OCI-LY1 (cell line): ENCODE results near the gene VWCE.

ENCODE experiments used
- H2AFZ ChIP-seq: fragments of 200-600 bp; sonication (generic), shearing (Covaris generic); 2 replicates; pipeline ENCODE4 v1.6.0; 2014; ENCODE audit warnings: antibody characterized with exemption, mild to moderate bottlenecking, low read length
- H3F3A ChIP-seq: fragments of 200-600 bp; sonication (generic), shearing (Covaris generic); 2 replicates; pipeline ENCODE4 v1.6.0; 2014; ENCODE audit warnings: mild to moderate bottlenecking, antibody characterized with exemption, low read length, moderate library complexity; ENCODE audit not compliant: insufficient read depth
- H3K27ac ChIP-seq: fragments of 200-600 bp; sonication (generic); 2 replicates; pipeline ENCODE4 v1.5.1; 2014; ENCODE audit warnings: low read length, mixed run types, mild to moderate bottlenecking, low read depth; ENCODE audit not compliant: poor library complexity, severe bottlenecking
- H3K27me3 ChIP-seq: fragments of 200-600 bp; sonication (generic); 2 replicates; pipeline ENCODE4 v1.6.0; 2014; ENCODE audit warnings: antibody characterized with exemption, mild to moderate bottlenecking, low read length, moderate library complexity; ENCODE audit not compliant: insufficient read depth
- H3K36me3 ChIP-seq: fragments of 200-600 bp; sonication (generic); 2 replicates; pipeline ENCODE4 v1.6.1; 2014; ENCODE audit warnings: mild to moderate bottlenecking, antibody characterized with exemption, low read length, moderate library complexity, mixed read lengths; ENCODE audit not compliant: insufficient read depth
- H3K4me1 ChIP-seq: fragments of 200-600 bp; sonication (generic); 2 replicates; pipeline ENCODE4 v1.5.1; 2014; ENCODE audit warnings: mild to moderate bottlenecking, low read length, moderate library complexity; ENCODE audit not compliant: insufficient read depth, severe bottlenecking
- H3K4me2 ChIP-seq: fragments of 200-600 bp; sonication (generic), shearing (Covaris generic); 2 replicates; pipeline ENCODE4 v1.6.1; 2014; ENCODE audit warnings: low read length
- H3K4me3 ChIP-seq: fragments of 200-600 bp; sonication (generic); 2 replicates; pipeline ENCODE4 v1.5.1; 2014; ENCODE audit warnings: low read length, low read depth, mild to moderate bottlenecking, mixed read lengths; ENCODE audit not compliant: poor library complexity, severe bottlenecking
- H3K79me2 ChIP-seq: fragments of 200-600 bp; shearing (Covaris generic); 2 replicates; pipeline ENCODE4 v1.6.1; 2016; ENCODE audit warnings: mixed run types, low read length, mixed read lengths; ENCODE audit not compliant: insufficient read depth
- H3K9ac ChIP-seq: fragments of 200-600 bp; sonication (generic), shearing (Covaris generic); 2 replicates; pipeline ENCODE4 v1.6.1; 2014; ENCODE audit warnings: mild to moderate bottlenecking, low read length, mixed read lengths
- H3K9me2 ChIP-seq: fragments of 200-600 bp; sonication (generic), shearing (Covaris generic); 2 replicates; pipeline ENCODE4 v1.6.1; 2014; ENCODE audit warnings: low read depth, mild to moderate bottlenecking, low read length, mixed read lengths
- H3K9me3 ChIP-seq: fragments of 200-600 bp; shearing (Covaris generic); 2 replicates; pipeline ENCODE4 v1.6.1; 2014; ENCODE audit warnings: low read length, mixed read lengths
- H4K20me1 ChIP-seq: fragments of 200-600 bp; sonication (generic), shearing (Covaris generic); 2 replicates; pipeline ENCODE4 v1.6.0; 2016; ENCODE audit warnings: mild to moderate bottlenecking, low read length; ENCODE audit not compliant: insufficient read depth
- EZH2 ChIP-seq: fragments of 200-600 bp; sonication (generic), shearing (Covaris generic); IDR thresholded peaks from 2 replicates; pipeline ENCODE4 v1.8.0; 2017; ENCODE audit warnings: borderline replicate concordance, mixed run types, mild to moderate bottlenecking, antibody characterized with exemption, low read length, moderate library complexity, mixed read lengths
- TF ChIP-seq, protein P1 (sequence below): fragments of 200-600 bp; sonication (generic), shearing (Covaris generic); IDR thresholded peaks from 2 replicates; pipeline ENCODE4 v1.5.1; 2017; ENCODE audit warnings: mild to moderate bottlenecking, antibody characterized with exemption, low read length, moderate library complexity, mixed read lengths

Gene VWCE

DNA sequence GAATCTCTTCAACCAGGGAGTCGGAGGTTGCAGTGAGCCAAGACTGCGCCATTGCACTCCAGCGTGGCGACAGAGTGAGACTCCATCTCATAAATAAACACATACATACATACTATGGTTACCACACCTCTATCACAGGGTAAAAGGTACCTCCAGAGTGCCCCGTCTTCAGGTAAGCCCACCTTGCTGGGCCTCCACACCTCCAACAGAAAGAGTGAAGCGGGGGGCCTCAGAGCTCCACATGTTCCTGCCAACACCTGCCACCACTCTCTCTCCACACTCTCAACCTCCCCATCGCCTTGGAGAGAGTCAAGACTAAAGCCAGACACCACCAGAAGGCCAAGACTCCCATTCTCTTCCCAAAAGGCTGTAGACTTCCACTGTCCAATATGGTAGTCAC is 10.3 kb upstream of the VWCE start:
- H3K4me1 ChIP-seq, result no peaks in the 10 kb centered on the region
- no peak overlapping the region for H2AFZ ChIP-seq
- no peak overlapping the region for H3K9ac ChIP-seq
- H3K4me2 ChIP-seq, result no peak overlapping the region
- H4K20me1 ChIP-seq, result no peaks in the 10 kb centered on the region
- H3K9me3 ChIP-seq, result no peaks in the 10 kb centered on the region
- H3K79me2 ChIP-seq, result no peaks in the 10 kb centered on the region
- H3K27ac ChIP-seq, result no peak overlapping the region
- TF ChIP-seq, protein P1, sequence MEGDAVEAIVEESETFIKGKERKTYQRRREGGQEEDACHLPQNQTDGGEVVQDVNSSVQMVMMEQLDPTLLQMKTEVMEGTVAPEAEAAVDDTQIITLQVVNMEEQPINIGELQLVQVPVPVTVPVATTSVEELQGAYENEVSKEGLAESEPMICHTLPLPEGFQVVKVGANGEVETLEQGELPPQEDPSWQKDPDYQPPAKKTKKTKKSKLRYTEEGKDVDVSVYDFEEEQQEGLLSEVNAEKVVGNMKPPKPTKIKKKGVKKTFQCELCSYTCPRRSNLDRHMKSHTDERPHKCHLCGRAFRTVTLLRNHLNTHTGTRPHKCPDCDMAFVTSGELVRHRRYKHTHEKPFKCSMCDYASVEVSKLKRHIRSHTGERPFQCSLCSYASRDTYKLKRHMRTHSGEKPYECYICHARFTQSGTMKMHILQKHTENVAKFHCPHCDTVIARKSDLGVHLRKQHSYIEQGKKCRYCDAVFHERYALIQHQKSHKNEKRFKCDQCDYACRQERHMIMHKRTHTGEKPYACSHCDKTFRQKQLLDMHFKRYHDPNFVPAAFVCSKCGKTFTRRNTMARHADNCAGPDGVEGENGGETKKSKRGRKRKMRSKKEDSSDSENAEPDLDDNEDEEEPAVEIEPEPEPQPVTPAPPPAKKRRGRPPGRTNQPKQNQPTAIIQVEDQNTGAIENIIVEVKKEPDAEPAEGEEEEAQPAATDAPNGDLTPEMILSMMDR, result no peak
- no peak for TF ChIP-seq EZH2
- no peaks in the 10 kb centered on the region for H3F3A ChIP-seq
- no peaks in the 10 kb centered on the region for H3K27me3 ChIP-seq
- no peak overlapping the region for H3K4me3 ChIP-seq
- H3K36me3 ChIP-seq, result peaks cover 100% of the 10 kb centered on the region
- H3K9me2 ChIP-seq, result no peaks in the 10 kb centered on the region

DNA sequence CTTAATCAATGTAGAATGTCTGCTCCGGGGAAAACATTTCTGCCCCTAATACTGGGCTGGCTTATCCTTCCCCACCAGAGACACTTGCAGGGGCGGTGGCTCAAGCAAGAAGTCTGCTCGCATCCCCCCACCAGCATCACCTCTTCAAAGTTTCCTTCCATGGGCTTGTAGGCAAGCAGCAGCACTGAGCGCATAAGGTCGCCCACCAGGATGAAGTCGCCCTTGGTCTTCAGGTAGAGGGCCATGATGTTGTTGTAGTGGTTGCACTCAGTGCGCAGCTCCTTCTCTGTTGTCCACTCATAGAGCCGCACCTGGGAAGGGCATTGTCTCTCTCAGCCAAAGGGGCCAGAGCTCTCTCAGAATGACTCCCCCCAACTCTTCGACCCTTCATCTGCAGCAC is 8.6 kb upstream of the VWCE start:
- Histone ChIP-seq H3K27me3 (no peaks in the 10 kb centered on the region), H3K4me2 (no peak overlapping the region), H3K27ac (no peak overlapping the region), H3K9me2 (no peaks in the 10 kb centered on the region), H3K36me3 (peaks cover 100% of the 10 kb centered on the region), H3K9me3 (no peaks in the 10 kb centered on the region), H3K4me1 (no peaks in the 10 kb centered on the region), H2AFZ (no peak overlapping the region), H3K9ac (no peak overlapping the region), H3K79me2 (no peaks in the 10 kb centered on the region), H3F3A (no peaks in the 10 kb centered on the region), H4K20me1 (no peaks in the 10 kb centered on the region), H3K4me3 (no peak overlapping the region)
- no peak for TF ChIP-seq EZH2
- TF ChIP-seq, protein P1, result no peak

DNA sequence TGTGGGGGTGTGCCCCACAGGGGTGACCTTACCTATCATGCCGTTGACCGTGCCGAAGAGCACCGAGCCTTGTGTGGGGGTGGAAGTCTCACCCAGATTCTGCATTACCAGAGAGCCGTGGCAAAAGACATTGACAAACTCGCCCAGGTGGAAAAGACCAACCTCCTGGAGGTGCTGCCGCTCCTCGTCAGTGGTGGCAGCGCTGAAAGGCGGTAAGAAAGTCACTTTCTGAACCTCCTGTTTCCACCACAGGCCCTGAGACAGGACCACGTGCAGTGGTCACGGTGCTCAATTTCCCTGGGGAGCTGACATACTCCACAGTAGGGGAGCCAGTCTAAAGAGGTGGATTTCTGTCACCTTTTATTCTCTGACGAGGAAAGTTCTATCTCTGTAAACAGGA is 7.4 kb upstream of the VWCE start:
- Histone ChIP-seq H3K9me2 (no peaks in the 10 kb centered on the region), H2AFZ (no peak overlapping the region), H3K9ac (no peak overlapping the region), H3K27ac (no peak overlapping the region), H3K36me3 (peaks cover 100% of the 10 kb centered on the region), H3K27me3 (no peaks in the 10 kb centered on the region), H4K20me1 (no peaks in the 10 kb centered on the region), H3K9me3 (no peaks in the 10 kb centered on the region), H3F3A (no peaks in the 10 kb centered on the region), H3K79me2 (no peaks in the 10 kb centered on the region), H3K4me3 (no peak overlapping the region), H3K4me1 (no peaks in the 10 kb centered on the region), H3K4me2 (no peak overlapping the region)
- no peak for TF ChIP-seq EZH2
- TF ChIP-seq, protein P1, result no peak
